Panc1 (cell line): Measurements from ENCODE around the gene TERB1. TPM values are rescaled to one million over a fixed set of nuclear protein-coding genes. Genes with fewer than 3 reads are reported as not detected.

Experiments
- ATAC-seq: fragments of 200-7000 bp; cut with Tn5 transposase; 2 replicates; pipeline ENCODE4 v1.9.1; 2020; ENCODE audit warnings: mild to moderate bottlenecking, moderate library complexity
- BruUV-seq: library from RNA; stranded (reverse); fragments of 400-500 nt; replicated peaks from 2 replicates; lab custom pipeline; 2021; lab: Mats Ljungman, UMichigan
- CTCF ChIA-PET: fragments of 300-600 bp; sonication (Branson Sonifier 250); formaldehyde crosslinking; loops from one replicate; lab custom pipeline; 2022; ENCODE audit warnings: antibody characterized with exemption; lab: Charles Lee
- POLR2A ChIA-PET: fragments of 300-600 bp; sonication (Branson Sonifier 250); formaldehyde crosslinking; loops from one replicate; lab custom pipeline; 2022; ENCODE audit warnings: antibody characterized with exemption; lab: Charles Lee
- DNase-seq: peaks from one replicate; pipeline ENCODE4 v3.0.0-alpha.2; 2010; ENCODE audit warnings: low read depth, low spot score
- H3K27ac ChIP-seq: 2 replicates; pipeline ENCODE4 v1.5.1; 2011; ENCODE audit warnings: mild to moderate bottlenecking, low read length, inconsistent platforms
- H3K27me3 ChIP-seq: fragments of 200-500 bp; sonication (Bioruptor generic); 2 replicates; pipeline ENCODE4 v1.6.0; 2014; ENCODE audit warnings: low read length, inconsistent platforms; ENCODE audit not compliant: control insufficient read depth, insufficient read depth
- H3K36me3 ChIP-seq: fragments of 200-500 bp; sonication (Bioruptor generic); 2 replicates; pipeline ENCODE4 v1.5.1; 2014; ENCODE audit warnings: inconsistent platforms, mild to moderate bottlenecking, low read length, moderate library complexity; ENCODE audit not compliant: control insufficient read depth, insufficient read depth
- H3K4me1 ChIP-seq: 2 replicates; pipeline ENCODE4 v1.5.1; 2011; ENCODE audit warnings: inconsistent platforms, mild to moderate bottlenecking, low read length, moderate library complexity; ENCODE audit not compliant: control insufficient read depth, insufficient read depth
- H3K4me3 ChIP-seq, 2 experiments: 2 replicates each; pipeline ENCODE4 v1.5.1; 2011 to 2012; ENCODE audit warnings: low read depth in 2 of 2, low read length in 2 of 2, mild to moderate bottlenecking in 2 of 2, inconsistent platforms in 1 of 2, moderate library complexity in 1 of 2
- H3K9me3 ChIP-seq: fragments of 200-500 bp; sonication (Bioruptor generic); 2 replicates; pipeline ENCODE4 v1.5.1; 2014; ENCODE audit warnings: low read depth, mild to moderate bottlenecking, inconsistent platforms, low read length, moderate library complexity; ENCODE audit not compliant: control insufficient read depth, insufficient read depth
- CTCF ChIP-seq: fragments of 450-650 bp; IDR thresholded peaks from 2 replicates; pipeline ENCODE4 v1.5.1; 2017; ENCODE audit warnings: mild to moderate bottlenecking
- POLR2AphosphoS5 ChIP-seq: IDR thresholded peaks from 2 replicates; pipeline ENCODE4 v1.6.1; 2012; ENCODE audit warnings: mild to moderate bottlenecking, low read depth, low read length, moderate library complexity
- REST ChIP-seq, 2 experiments: IDR thresholded peaks; 2 replicates each; pipeline ENCODE4 v1.6.1; 2011 to 2012; ENCODE audit warnings: low read depth in 2 of 2, control low read depth in 1 of 2, low read length in 1 of 2, mild to moderate bottlenecking in 1 of 2, moderate library complexity in 1 of 2; ENCODE audit not compliant: insufficient read depth in 1 of 2
- SIN3A ChIP-seq: IDR thresholded peaks from 2 replicates; pipeline ENCODE4 v1.6.1; 2012; ENCODE audit warnings: low read depth, mild to moderate bottlenecking, low read length, moderate library complexity, borderline replicate concordance; ENCODE audit not compliant: insufficient read depth
- TCF7L2 ChIP-seq: IDR thresholded peaks from 2 replicates; pipeline ENCODE4 v1.6.1; 2011; ENCODE audit warnings: mild to moderate bottlenecking, low read depth, low read length, inconsistent platforms
- in situ Hi-C: cut with HindIII; loops from 2 replicates; pipeline ENCODE4 v1.10.0; 2016; ENCODE audit warnings: low sequenced_read_pairs, low pct_unique_long_range_greater_than_20kb
- intact Hi-C: fragments of 100-400 bp; cut with micrococcal nuclease; formaldehyde crosslinking; loops from one replicate; pipeline ENCODE4 v1.10.0; 2022; ENCODE audit not compliant: unreplicated experiment
- total RNA-seq: library from RNA; stranded (reverse); gene quantifications from one replicate; pipeline ENCODE4 v1.2.1, GENCODE V29; 2021; ENCODE audit not compliant: unreplicated experiment

The TERB1 gene
- total RNA-seq, 1 experiment from 2014 or later, result not detected

- POLR2A ChIA-PET, result no interaction called here
- ATAC-seq (no peak), DNase-seq (no peak)
- BruUV-seq, result TSS peak; percentile 38
- in situ Hi-C loops, result no loop called here
- TF ChIP-seq TCF7L2, result no peak
- no peak for TF ChIP-seq POLR2AphosphoS5
- no peak for TF ChIP-seq REST (IDR thresholded peaks at IDR 0.05; ENCODE audit: insufficient read depth in 1 of 2, low read depth in 2 of 2, low read length in 1 of 2)
- no peak for TF ChIP-seq SIN3A
- no peak for TF ChIP-seq CTCF
- H3K36me3 ChIP-seq, result peaks cover 15% of the 10 kb centered on the region
- H3K27ac ChIP-seq, result peak overlapping the region; percentile 78; the same call in 1 of the 2 replicates
- intact Hi-C loops, result no loop called here
- H3K9me3 ChIP-seq, result no peaks in the 10 kb centered on the region
- CTCF ChIA-PET, result interaction anchor here (0.6 kb wide), 1 partner anchor 80 kb away, joined by 8 read pairs; no protein-coding TSS in a partner anchor
- H3K4me1 ChIP-seq, result peaks cover 5% of the 10 kb centered on the region; the same call in 1 of the 2 replicates
- H3K4me3 ChIP-seq, result no peak overlapping the region; a peak in 1 of 4 replicates
- no peaks in the 10 kb centered on the region for H3K27me3 ChIP-seq
These were observed 59.2 kb downstream of the TERB1 start for GRCh38 chr16:66741950-66742808.

- H3K4me3 ChIP-seq, result no peak overlapping the region
- CTCF ChIA-PET, result no interaction called here
- BruUV-seq, result no TSS peak
- no peaks in the 10 kb centered on the region for H3K27me3 ChIP-seq
- TF ChIP-seq REST (IDR thresholded peaks at IDR 0.05; ENCODE audit: insufficient read depth in 1 of 2, low read depth in 2 of 2, low read length in 1 of 2) (no peak), TCF7L2 (no peak), CTCF (no peak), SIN3A (no peak), POLR2AphosphoS5 (no peak)
- in situ Hi-C loops (no loop called here), intact Hi-C loops (no loop called here)
- peaks cover 12% of the 10 kb centered on the region for H3K36me3 ChIP-seq
- POLR2A ChIA-PET, result interaction anchor here (0.6 kb wide), 1 partner anchor 20 kb away, joined by 3 read pairs; no protein-coding TSS in a partner anchor
- ATAC-seq, result 0 out of 2 replicates have a peak, but pooled peaks have one; percentile 63
- H3K4me1 ChIP-seq, result peaks cover 5% of the 10 kb centered on the region; the same call in 1 of the 2 replicates
- DNase-seq, result peak; percentile 52
- peak overlapping the region; percentile 78; the same call in 1 of the 2 replicates for H3K27ac ChIP-seq
- H3K9me3 ChIP-seq, result no peaks in the 10 kb centered on the region
These were observed 60.0 kb downstream of the TERB1 start for GRCh38 chr16:66741169-66741900.
